GM23338 (cell line): ENCODE results near the gene FLNA. TPM values are rescaled to one million over a fixed set of nuclear protein-coding genes. Genes with fewer than 3 reads are reported as not detected.

Experiments used
- ATAC-seq: fragments of 200-7000 bp; cut with Tn5 transposase; 3 replicates; pipeline ENCODE4 v1.9.1; 2020
- DNase-seq: peaks from one replicate; pipeline ENCODE4 v3.0.0-alpha.2; 2015; ENCODE audit warnings: low spot score
- H2AFZ ChIP-seq: fragments of 200-600 bp; sonication (generic); 2 replicates; pipeline ENCODE4 v1.8.0; 2016; ENCODE audit warnings: antibody characterized with exemption, mild to moderate bottlenecking, moderate library complexity
- H3F3A ChIP-seq: fragments of 200-600 bp; sonication (generic); replicated peaks from 2 replicates; pipeline ENCODE4 v1.8.0; 2017; ENCODE audit warnings: antibody characterized with exemption, mixed run types, low read depth
- H3K27ac ChIP-seq: fragments of 200-600 bp; sonication (generic); 2 replicates; pipeline ENCODE4 v1.6.1; 2016; ENCODE audit warnings: low read depth
- H3K27me3 ChIP-seq: fragments of 200-600 bp; sonication (generic); 2 replicates; pipeline ENCODE4 v1.8.0; 2016; ENCODE audit warnings: mild to moderate bottlenecking, mixed run types, moderate library complexity; ENCODE audit not compliant: insufficient read depth
- H3K36me3 ChIP-seq: fragments of 200-600 bp; sonication (generic); 2 replicates; pipeline ENCODE4 v1.8.0; 2016; ENCODE audit warnings: mild to moderate bottlenecking; ENCODE audit not compliant: insufficient read depth
- H3K4me1 ChIP-seq: fragments of 200-600 bp; sonication (generic); 2 replicates; pipeline ENCODE4 v1.8.0; 2016; ENCODE audit warnings: mild to moderate bottlenecking, moderate library complexity; ENCODE audit not compliant: insufficient read depth
- H3K4me2 ChIP-seq: fragments of 200-600 bp; sonication (generic); 2 replicates; pipeline ENCODE4 v1.7.1; 2017; ENCODE audit warnings: mixed run types
- H3K4me3 ChIP-seq: fragments of 200-600 bp; sonication (generic); 2 replicates; pipeline ENCODE4 v1.6.1; 2016; ENCODE audit warnings: mixed run types
- H3K79me2 ChIP-seq: fragments of 200-600 bp; sonication (generic); replicated peaks from 2 replicates; pipeline ENCODE4 v1.8.0; 2017; ENCODE audit warnings: mild to moderate bottlenecking; ENCODE audit not compliant: insufficient read depth
- H3K9me2 ChIP-seq: fragments of 200-600 bp; sonication (generic); 2 replicates; pipeline ENCODE4 v1.8.0; 2017; ENCODE audit not compliant: insufficient read depth
- H4K20me1 ChIP-seq: fragments of 200-600 bp; sonication (generic); replicated peaks from 2 replicates; pipeline ENCODE4 v1.8.0; 2017; ENCODE audit warnings: mild to moderate bottlenecking; ENCODE audit not compliant: insufficient read depth
- H3K27ac Mint-ChIP-seq: 2 replicates; pipeline ENCODE4 v1.8.0; 2020; ENCODE audit warnings: inconsistent platforms, mild to moderate bottlenecking, moderate library complexity, mixed read lengths
- H3K27me3 Mint-ChIP-seq: 3 replicates; pipeline ENCODE4 v1.8.0; 2022; ENCODE audit warnings: low read depth, mild to moderate bottlenecking, moderate library complexity, mixed read lengths, inconsistent platforms; ENCODE audit not compliant: insufficient read depth, poor library complexity
- H3K36me3 Mint-ChIP-seq: 3 replicates; pipeline ENCODE4 v1.8.0; 2021; ENCODE audit warnings: low read depth, mild to moderate bottlenecking, inconsistent platforms, moderate library complexity, mixed read lengths
- H3K4me1 Mint-ChIP-seq: 3 replicates; pipeline ENCODE4 v1.8.0; 2020; ENCODE audit warnings: mild to moderate bottlenecking, inconsistent platforms, mixed read lengths
- H3K4me3 Mint-ChIP-seq: 3 replicates; pipeline ENCODE4 v1.8.0; 2021; ENCODE audit warnings: moderate library complexity, mild to moderate bottlenecking, inconsistent platforms, mixed read lengths
- H3K9me3 Mint-ChIP-seq: 3 replicates; pipeline ENCODE4 v1.8.0; 2020; ENCODE audit warnings: moderate library complexity, mild to moderate bottlenecking, inconsistent platforms, mixed read lengths
- CREB1 ChIP-seq: fragments of 250-450 bp; sonication (Bioruptor Pico); IDR thresholded peaks from 2 replicates; pipeline ENCODE4 v1.5.0; 2020; ENCODE audit warnings: low read depth, mild to moderate bottlenecking, moderate library complexity
- EZH2 ChIP-seq: fragments of 200-600 bp; sonication (generic); IDR thresholded peaks from one replicate; pipeline ENCODE4 v1.8.0; 2017; ENCODE audit warnings: antibody characterized with exemption, mild to moderate bottlenecking, low read depth; ENCODE audit not compliant: unreplicated experiment
- EZH2phosphoT487 ChIP-seq: fragments of 200-600 bp; sonication (generic); IDR thresholded peaks from one replicate; pipeline ENCODE4 v1.8.1; 2018; ENCODE audit warnings: antibody characterized with exemption; ENCODE audit not compliant: unreplicated experiment
- JUNB ChIP-seq: IDR thresholded peaks from one replicate; pipeline ENCODE4 v1.6.1; 2016; ENCODE audit warnings: antibody characterized with exemption; ENCODE audit not compliant: unreplicated experiment
- NANOG ChIP-seq: IDR thresholded peaks from 2 replicates; pipeline ENCODE4 v1.6.1; 2016; ENCODE audit warnings: antibody characterized with exemption, borderline replicate concordance
- POLR2AphosphoS5 ChIP-seq: IDR thresholded peaks from 2 replicates; pipeline ENCODE4 v1.6.1; 2016; ENCODE audit warnings: antibody characterized with exemption, low read depth
- STAT1 ChIP-seq: IDR thresholded peaks from one replicate; pipeline ENCODE4 v1.6.1; 2016; ENCODE audit warnings: antibody characterized with exemption; ENCODE audit not compliant: unreplicated experiment
- ZNF114 ChIP-seq: fragments of 250-450 bp; sonication (Bioruptor Pico); IDR thresholded peaks from 2 replicates; pipeline ENCODE4 v1.5.0; 2020; ENCODE audit warnings: mild to moderate bottlenecking, moderate library complexity
- ZNF331 ChIP-seq: fragments of 250-450 bp; sonication (Bioruptor Pico); IDR thresholded peaks from 2 replicates; pipeline ENCODE4 v1.5.0; 2020; ENCODE audit warnings: low read depth, mild to moderate bottlenecking, moderate library complexity
- polyA plus RNA-seq: library from polyadenylated mRNA; unstranded; fragments of >200 nt; fragmentation: Nextera tagmentation; extraction: Ambion mirVana; gene quantifications from 2 replicates; pipeline ENCODE4 v1.2.1, GENCODE V29; 2016
- total RNA-seq: library from RNA; depleted of rRNA; stranded (reverse); fragments of >200 nt; shearing (Covaris generic); gene quantifications from 2 replicates; pipeline ENCODE4 v1.2.3, GENCODE V29; 2014
- TF ChIP-seq, protein P1 (sequence below): IDR thresholded peaks from one replicate; pipeline ENCODE4 v1.6.1; 2018; ENCODE audit warnings: antibody characterized with exemption; ENCODE audit not compliant: unreplicated experiment
- TF ChIP-seq, protein P2 (sequence below): IDR thresholded peaks from 2 replicates; pipeline ENCODE4 v1.6.1; 2016; ENCODE audit warnings: antibody characterized with exemption
- TF ChIP-seq, protein P3 (sequence below), 2 experiments: fragments of 200-600 bp in 1 of 2; sonication (generic) in 1 of 2; conservative IDR thresholded peaks; 2 replicates each; pipeline versions ENCODE4 v1.5.1 to v1.6.1; 2016 to 2017; ENCODE audit warnings: antibody characterized with exemption in 2 of 2, low read depth in 2 of 2, mild to moderate bottlenecking in 2 of 2, moderate library complexity in 1 of 2

FLNA gene
- total and polyA plus RNA-seq, 2 experiments from 2014 or later: 579 to 1,445 TPM

DNA sequence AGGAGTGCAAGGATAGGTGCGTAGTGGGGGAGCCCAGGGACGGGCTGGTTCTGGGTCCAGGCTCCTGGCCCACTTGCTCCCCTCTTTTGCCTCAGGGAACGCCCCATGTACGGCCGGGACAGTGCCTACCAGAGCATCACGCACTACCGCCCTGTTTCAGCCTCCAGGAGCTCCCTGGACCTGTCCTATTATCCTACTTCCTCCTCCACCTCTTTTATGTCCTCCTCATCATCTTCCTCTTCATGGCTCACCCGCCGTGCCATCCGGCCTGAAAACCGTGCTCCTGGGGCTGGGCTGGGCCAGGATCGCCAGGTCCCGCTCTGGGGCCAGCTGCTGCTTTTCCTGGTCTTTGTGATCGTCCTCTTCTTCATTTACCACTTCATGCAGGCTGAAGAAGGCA is 6.4 kb upstream of the FLNA start:
- H3K4me3 Mint-ChIP-seq: peak overlapping the region; percentile 87
- no peaks in the 10 kb centered on the region for H3K36me3 ChIP-seq
- H3K4me2 ChIP-seq: peak overlapping the region; percentile 80; the same call in 1 of the 2 replicates
- H3K79me2 ChIP-seq: peaks cover 11% of the 10 kb centered on the region
- no peaks in the 10 kb centered on the region for H4K20me1 ChIP-seq
- peaks cover 12% of the 10 kb centered on the region for H3K27me3 Mint-ChIP-seq
- no peak for TF ChIP-seq ZNF114 (CRISPR knock-in tag)
- no peak for TF ChIP-seq CREB1
- no peak for TF ChIP-seq JUNB
- TF ChIP-seq POLR2AphosphoS5: no peak
- TF ChIP-seq, protein P1, sequence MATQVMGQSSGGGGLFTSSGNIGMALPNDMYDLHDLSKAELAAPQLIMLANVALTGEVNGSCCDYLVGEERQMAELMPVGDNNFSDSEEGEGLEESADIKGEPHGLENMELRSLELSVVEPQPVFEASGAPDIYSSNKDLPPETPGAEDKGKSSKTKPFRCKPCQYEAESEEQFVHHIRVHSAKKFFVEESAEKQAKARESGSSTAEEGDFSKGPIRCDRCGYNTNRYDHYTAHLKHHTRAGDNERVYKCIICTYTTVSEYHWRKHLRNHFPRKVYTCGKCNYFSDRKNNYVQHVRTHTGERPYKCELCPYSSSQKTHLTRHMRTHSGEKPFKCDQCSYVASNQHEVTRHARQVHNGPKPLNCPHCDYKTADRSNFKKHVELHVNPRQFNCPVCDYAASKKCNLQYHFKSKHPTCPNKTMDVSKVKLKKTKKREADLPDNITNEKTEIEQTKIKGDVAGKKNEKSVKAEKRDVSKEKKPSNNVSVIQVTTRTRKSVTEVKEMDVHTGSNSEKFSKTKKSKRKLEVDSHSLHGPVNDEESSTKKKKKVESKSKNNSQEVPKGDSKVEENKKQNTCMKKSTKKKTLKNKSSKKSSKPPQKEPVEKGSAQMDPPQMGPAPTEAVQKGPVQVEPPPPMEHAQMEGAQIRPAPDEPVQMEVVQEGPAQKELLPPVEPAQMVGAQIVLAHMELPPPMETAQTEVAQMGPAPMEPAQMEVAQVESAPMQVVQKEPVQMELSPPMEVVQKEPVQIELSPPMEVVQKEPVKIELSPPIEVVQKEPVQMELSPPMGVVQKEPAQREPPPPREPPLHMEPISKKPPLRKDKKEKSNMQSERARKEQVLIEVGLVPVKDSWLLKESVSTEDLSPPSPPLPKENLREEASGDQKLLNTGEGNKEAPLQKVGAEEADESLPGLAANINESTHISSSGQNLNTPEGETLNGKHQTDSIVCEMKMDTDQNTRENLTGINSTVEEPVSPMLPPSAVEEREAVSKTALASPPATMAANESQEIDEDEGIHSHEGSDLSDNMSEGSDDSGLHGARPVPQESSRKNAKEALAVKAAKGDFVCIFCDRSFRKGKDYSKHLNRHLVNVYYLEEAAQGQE: no peak
- TF ChIP-seq, protein P2, sequence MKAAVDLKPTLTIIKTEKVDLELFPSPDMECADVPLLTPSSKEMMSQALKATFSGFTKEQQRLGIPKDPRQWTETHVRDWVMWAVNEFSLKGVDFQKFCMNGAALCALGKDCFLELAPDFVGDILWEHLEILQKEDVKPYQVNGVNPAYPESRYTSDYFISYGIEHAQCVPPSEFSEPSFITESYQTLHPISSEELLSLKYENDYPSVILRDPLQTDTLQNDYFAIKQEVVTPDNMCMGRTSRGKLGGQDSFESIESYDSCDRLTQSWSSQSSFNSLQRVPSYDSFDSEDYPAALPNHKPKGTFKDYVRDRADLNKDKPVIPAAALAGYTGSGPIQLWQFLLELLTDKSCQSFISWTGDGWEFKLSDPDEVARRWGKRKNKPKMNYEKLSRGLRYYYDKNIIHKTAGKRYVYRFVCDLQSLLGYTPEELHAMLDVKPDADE: no peak
- TF ChIP-seq STAT1: no peak
- TF ChIP-seq EZH2phosphoT487: no peak
- TF ChIP-seq EZH2: no peak
- TF ChIP-seq ZNF331 (CRISPR knock-in tag): no peak
- TF ChIP-seq NANOG: no peak
- ATAC-seq (no peak), DNase-seq (no peak)
- peak overlapping the region; percentile 97 for H3K27ac ChIP-seq
- peaks cover 4% of the 10 kb centered on the region; the same call in 1 of the 2 replicates for H3K4me1 ChIP-seq
- no peaks in the 10 kb centered on the region for H3K9me3 Mint-ChIP-seq
- H3K4me1 Mint-ChIP-seq: peaks cover 18% of the 10 kb centered on the region
- no peaks in the 10 kb centered on the region for H3K9me2 ChIP-seq
- peak overlapping the region; percentile 97 for H3K27ac Mint-ChIP-seq
- peak overlapping the region; percentile 75 for H3K4me3 ChIP-seq
- H3F3A ChIP-seq: no peaks in the 10 kb centered on the region
- H3K36me3 Mint-ChIP-seq: peaks cover 20% of the 10 kb centered on the region
- no peak overlapping the region for H2AFZ ChIP-seq
- no peaks in the 10 kb centered on the region for H3K27me3 ChIP-seq

DNA sequence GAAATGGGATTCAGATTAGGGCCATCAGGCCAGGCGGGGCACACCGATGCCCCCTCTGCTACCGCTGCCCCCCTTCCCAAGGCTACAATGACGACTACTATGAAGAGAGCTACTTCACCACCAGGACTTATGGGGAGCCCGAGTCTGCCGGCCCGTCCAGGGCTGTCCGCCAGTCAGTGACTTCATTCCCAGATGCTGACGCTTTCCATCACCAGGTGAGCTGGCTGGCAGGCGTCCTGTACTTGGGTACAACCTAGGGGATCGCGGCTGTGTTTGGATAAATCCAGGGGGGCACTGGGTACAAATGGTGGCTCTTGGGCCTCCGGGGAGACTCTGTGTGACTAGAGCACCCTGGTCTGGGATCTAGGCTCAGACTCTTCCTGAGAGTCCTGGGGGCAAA is 5.7 kb upstream of the FLNA start:
- H3K79me2 ChIP-seq: peaks cover 11% of the 10 kb centered on the region
- Mint-ChIP-seq H3K27me3 (peaks cover 12% of the 10 kb centered on the region), H3K4me3 (peak overlapping the region; percentile 87), H3K9me3 (no peaks in the 10 kb centered on the region), H3K36me3 (peaks cover 20% of the 10 kb centered on the region), H3K27ac (peak overlapping the region; percentile 97), H3K4me1 (peaks cover 18% of the 10 kb centered on the region)
- no peaks in the 10 kb centered on the region for H4K20me1 ChIP-seq
- DNase-seq (no peak), ATAC-seq (no peak)
- peak overlapping the region; percentile 80 for H3K4me2 ChIP-seq
- no peaks in the 10 kb centered on the region for H3K27me3 ChIP-seq
- no peaks in the 10 kb centered on the region for H3F3A ChIP-seq
- peak overlapping the region; percentile 75 for H3K4me3 ChIP-seq
- H3K36me3 ChIP-seq: no peaks in the 10 kb centered on the region
- H3K4me1 ChIP-seq: peaks cover 4% of the 10 kb centered on the region; the same call in 1 of the 2 replicates
- H3K9me2 ChIP-seq: no peaks in the 10 kb centered on the region
- TF ChIP-seq, protein P1: no peak
- no peak for TF ChIP-seq NANOG
- TF ChIP-seq EZH2: no peak
- TF ChIP-seq, protein P3, sequence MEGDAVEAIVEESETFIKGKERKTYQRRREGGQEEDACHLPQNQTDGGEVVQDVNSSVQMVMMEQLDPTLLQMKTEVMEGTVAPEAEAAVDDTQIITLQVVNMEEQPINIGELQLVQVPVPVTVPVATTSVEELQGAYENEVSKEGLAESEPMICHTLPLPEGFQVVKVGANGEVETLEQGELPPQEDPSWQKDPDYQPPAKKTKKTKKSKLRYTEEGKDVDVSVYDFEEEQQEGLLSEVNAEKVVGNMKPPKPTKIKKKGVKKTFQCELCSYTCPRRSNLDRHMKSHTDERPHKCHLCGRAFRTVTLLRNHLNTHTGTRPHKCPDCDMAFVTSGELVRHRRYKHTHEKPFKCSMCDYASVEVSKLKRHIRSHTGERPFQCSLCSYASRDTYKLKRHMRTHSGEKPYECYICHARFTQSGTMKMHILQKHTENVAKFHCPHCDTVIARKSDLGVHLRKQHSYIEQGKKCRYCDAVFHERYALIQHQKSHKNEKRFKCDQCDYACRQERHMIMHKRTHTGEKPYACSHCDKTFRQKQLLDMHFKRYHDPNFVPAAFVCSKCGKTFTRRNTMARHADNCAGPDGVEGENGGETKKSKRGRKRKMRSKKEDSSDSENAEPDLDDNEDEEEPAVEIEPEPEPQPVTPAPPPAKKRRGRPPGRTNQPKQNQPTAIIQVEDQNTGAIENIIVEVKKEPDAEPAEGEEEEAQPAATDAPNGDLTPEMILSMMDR (conservative IDR thresholded peaks at IDR 0.05; ENCODE audit: low read depth in 2 of 2): no peak
- TF ChIP-seq STAT1: no peak
- TF ChIP-seq CREB1: no peak
- H2AFZ ChIP-seq: no peak overlapping the region
- peak overlapping the region; percentile 97 for H3K27ac ChIP-seq
